ENCODE data around the gene CBFA2T2. TPM values are rescaled to one million over a fixed set of nuclear protein-coding genes. Genes with fewer than 3 reads are reported as not detected.

The CBFA2T2 gene
- total RNA-seq, 3 donors from 2014 or later, result 28.5 to 37.4 (median 30.3) TPM

DNA sequence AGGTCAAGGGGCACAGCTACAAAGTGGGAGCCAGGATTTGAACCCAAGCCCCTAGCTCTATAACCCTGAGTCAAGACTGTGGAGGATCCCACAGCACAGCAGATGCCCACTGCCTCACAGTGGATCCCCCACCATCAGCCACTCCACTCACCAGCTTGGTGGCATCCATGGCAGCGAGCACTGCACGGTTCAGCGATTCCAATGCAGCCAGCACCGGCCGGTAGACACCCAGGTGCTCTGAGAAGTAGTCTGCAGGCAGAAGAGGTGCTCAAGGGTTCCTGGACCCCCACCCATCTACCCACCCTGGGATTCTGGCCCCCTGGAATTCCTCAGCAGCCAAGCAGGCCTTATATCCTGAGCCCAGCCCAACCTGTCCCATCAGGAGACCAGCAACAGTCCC, 179.3 kb downstream of the CBFA2T2 start:
- TF ChIP-seq, protein P1, sequence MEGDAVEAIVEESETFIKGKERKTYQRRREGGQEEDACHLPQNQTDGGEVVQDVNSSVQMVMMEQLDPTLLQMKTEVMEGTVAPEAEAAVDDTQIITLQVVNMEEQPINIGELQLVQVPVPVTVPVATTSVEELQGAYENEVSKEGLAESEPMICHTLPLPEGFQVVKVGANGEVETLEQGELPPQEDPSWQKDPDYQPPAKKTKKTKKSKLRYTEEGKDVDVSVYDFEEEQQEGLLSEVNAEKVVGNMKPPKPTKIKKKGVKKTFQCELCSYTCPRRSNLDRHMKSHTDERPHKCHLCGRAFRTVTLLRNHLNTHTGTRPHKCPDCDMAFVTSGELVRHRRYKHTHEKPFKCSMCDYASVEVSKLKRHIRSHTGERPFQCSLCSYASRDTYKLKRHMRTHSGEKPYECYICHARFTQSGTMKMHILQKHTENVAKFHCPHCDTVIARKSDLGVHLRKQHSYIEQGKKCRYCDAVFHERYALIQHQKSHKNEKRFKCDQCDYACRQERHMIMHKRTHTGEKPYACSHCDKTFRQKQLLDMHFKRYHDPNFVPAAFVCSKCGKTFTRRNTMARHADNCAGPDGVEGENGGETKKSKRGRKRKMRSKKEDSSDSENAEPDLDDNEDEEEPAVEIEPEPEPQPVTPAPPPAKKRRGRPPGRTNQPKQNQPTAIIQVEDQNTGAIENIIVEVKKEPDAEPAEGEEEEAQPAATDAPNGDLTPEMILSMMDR (IDR thresholded peaks at IDR 0.05), result no peak
- ATAC-seq, result no peak

DNA sequence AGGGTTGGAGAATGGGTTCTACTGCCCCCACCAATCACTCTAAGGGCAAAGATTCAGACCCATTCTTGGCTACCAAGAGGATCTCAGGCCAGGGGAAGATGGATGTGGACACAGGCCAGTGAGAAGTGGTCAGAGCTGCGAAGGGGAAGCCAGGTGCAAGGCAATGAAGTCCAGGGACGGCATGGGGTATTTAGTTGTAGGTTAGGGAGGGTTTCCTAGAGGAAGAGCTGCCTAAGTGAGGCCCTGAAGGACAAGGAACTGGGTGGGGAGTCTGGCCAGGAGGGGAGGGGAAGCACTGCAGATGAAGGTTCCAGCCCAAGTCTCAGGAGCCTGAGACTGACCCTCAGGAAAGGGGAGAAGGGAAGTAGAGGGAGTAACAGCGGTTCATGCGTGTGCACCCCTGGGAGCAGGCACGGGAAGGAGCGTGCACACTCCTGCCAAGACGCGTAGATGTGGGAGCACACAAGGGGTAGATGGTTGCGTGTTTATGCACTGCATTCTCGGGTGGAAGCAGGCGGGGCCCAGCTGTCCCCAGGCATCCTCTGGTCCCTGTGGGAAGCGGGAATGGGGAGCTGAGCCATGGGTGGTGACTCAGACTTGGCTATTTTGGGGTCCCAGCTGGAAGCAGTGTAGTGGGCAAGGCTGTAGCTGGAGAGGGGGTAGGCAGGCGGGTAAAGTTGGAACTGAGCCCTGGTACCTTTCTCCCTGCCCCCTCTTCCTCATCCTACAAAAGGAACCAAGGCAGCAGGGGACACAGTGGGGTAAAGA, 180.2 kb downstream of the CBFA2T2 start:
- Histone ChIP-seq H3K9me3 (no peaks in the 10 kb centered on the region), H3K4me1 (ENCODE audit: low read depth) (peaks cover 35% of the 10 kb centered on the region), H3K4me3 (no peak overlapping the region), H3K36me3 (ENCODE audit: low read depth) (no peaks in the 10 kb centered on the region)
- DNase-seq (peak in 1 of 3 donors; percentile 43), ATAC-seq (no peak)
- TF ChIP-seq, protein P1 (IDR thresholded peaks at IDR 0.05), result no peak
- intact Hi-C loops (cut with DNase I, micrococcal nuclease), result no loop called here

More for the DNA sequence above, 179.3 kb downstream of the CBFA2T2 start:
- Histone ChIP-seq H3K4me3 (no peak overlapping the region), H3K9me3 (no peaks in the 10 kb centered on the region), H3K4me1 (ENCODE audit: low read depth) (peaks cover 32% of the 10 kb centered on the region), H3K36me3 (ENCODE audit: low read depth) (no peaks in the 10 kb centered on the region)
- no peak for DNase-seq
- intact Hi-C loops (cut with DNase I, micrococcal nuclease), result no loop called here

DNA sequence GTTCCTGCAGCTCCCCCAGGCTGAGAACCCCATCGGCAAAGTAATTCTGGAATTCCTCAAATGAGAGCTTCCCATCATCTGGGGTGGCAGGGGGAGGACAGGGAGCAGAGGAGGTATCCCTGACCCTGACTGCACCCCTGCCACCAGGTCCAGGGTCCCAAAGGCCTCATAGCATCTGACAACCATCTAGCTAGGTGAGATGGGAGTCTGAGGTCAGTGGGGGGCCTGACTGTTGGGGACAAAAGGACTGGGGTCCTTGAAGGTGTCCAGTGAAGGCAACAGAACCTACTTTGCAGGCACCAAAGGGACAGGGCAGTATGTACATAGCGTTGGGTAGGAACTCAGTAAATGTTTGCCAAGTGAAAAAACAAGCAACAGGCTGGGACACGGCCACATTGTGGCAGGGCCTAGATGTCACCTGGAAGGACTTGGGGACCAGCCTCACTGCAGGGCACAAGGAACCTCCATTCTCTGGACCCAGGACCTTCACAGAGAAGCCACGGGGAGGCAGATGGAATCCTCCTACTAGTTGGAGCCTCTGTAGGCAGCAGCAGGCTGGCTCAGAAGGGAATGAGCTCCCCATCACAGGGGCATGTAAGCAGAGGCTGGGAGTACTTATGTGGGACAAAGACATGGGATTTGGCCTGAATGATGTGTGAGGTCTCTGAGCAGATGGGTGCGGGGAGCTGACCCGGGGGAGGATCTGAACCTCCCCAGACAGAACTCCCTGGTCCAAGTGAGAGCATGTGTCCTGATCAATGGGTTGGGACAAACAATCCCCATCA, 181.0 kb downstream of the CBFA2T2 start:
- H3K9me3 ChIP-seq, result no peaks in the 10 kb centered on the region
- no peak overlapping the region for H3K4me3 ChIP-seq
- TF ChIP-seq, protein P1 (IDR thresholded peaks at IDR 0.05), result no peak
- peak in 1 of 3 donors; percentile 25 for DNase-seq
- peaks cover 39% of the 10 kb centered on the region for H3K4me1 ChIP-seq (ENCODE audit: low read depth)
- H3K36me3 ChIP-seq (ENCODE audit: low read depth), result no peaks in the 10 kb centered on the region
- intact Hi-C loops (cut with DNase I, micrococcal nuclease), result no loop called here
- no peak for ATAC-seq

DNA sequence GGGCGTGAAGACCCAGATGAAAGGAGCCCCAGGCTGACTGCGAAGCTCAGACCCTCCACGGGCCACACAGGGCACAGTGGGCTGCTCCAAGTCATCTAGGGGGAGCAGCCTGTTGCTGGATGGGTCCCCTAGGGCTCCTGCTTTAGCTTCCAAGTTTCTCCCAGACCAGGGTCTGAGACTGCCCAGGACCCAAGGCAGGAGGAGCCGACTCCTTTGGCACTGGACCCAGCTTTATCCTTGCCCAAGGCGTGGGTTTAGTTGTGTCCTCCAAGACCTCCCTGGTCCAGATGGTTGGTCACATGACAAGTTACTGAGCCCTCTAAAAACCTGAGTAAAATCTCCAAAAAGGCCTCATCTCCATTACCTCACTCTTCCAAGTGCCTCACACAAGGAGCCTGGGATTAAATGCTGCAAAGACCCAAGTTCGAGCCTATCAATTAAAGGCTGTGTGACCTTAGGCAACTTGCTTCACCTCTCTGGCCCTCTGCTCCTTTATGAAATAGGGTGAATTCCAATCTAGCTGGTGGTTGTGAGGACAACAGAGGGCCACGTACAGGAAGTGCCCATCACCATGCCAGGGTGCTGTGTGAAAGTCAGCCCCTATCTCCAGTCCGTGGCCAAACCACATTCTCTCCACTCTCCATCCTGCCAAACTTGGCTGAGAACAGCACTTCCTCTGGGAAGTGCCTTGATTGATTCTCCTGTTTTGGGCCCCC, 181.8 kb downstream of the CBFA2T2 start:
- DNase-seq (no peak), ATAC-seq (no peak)
- no peaks in the 10 kb centered on the region for H3K9me3 ChIP-seq
- no peak overlapping the region for H3K4me3 ChIP-seq
- no peaks in the 10 kb centered on the region for H3K36me3 ChIP-seq (ENCODE audit: low read depth)
- TF ChIP-seq, protein P1 (IDR thresholded peaks at IDR 0.05), result no peak
- H3K4me1 ChIP-seq (ENCODE audit: low read depth), result peaks cover 33% of the 10 kb centered on the region
- intact Hi-C loops (cut with DNase I, micrococcal nuclease), result no loop called here

DNA sequence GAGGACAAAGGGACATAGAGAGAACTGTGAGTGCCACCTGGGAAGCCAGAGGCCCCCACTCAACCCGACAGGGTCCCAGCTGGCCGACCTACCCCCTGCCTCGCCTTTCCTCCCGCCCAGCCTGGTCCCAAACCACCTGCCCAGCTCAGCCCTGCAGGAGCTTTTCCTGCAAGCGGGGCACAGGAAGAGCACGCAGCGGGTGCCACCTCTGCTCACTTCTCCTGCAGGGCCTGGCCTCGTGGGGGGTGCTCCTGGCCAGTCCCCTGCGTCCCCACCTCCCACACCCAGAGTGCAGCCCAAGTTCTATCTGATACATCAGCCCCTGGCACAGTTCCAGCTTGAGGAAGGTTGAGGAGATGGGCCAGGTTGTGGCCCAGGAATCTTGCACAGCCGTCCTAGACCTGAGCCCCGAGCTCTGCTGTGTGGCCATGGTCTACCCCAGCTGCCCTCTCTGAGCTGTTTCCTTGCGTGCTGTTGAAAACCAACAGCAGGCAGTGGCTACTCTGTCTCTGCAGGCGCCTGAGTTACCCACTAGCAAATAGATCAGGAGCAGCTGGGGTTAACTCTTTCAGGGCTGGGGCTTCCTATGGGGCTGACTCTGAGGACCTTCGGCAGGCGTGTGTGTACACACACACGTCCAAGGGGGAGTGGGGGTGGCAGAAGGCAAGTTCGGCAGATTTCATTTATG, 182.7 kb downstream of the CBFA2T2 start:
- TF ChIP-seq, protein P1 (IDR thresholded peaks at IDR 0.05), result no peak
- ATAC-seq, result no peak
- peaks cover 33% of the 10 kb centered on the region for H3K4me1 ChIP-seq (ENCODE audit: low read depth)
- no peak overlapping the region for H3K4me3 ChIP-seq
- intact Hi-C loops (cut with DNase I, micrococcal nuclease), result no loop called here
- DNase-seq, result peak in 2 of 3 donors; percentile 40 to 57
- H3K9me3 ChIP-seq, result no peaks in the 10 kb centered on the region
- H3K36me3 ChIP-seq (ENCODE audit: low read depth), result no peaks in the 10 kb centered on the region

All from mucosa of descending colon (tissue), 3 donors.